HepG2 (cell line): ENCODE data around the gene PIWIL4. TPM values are rescaled to one million over a fixed set of nuclear protein-coding genes. Genes with fewer than 3 reads are reported as not detected.
A peak's percentile ranks its signal among the peaks of the same experiment; 100 is the strongest.

ENCODE experiments used
- ATAC-seq: fragments of 200-7000 bp; cut with Tn5 transposase; 3 replicates; pipeline ENCODE4 v1.9.1; 2020; ENCODE audit warnings: mild to moderate bottlenecking, moderate library complexity
- BruUV-seq: library from RNA; stranded (reverse); fragments of 400-500 nt; replicated peaks from 2 replicates; lab custom pipeline; 2021; lab: Mats Ljungman, UMichigan
- CTCF ChIA-PET: fragments of 300-600 bp; formaldehyde crosslinking; extraction: SDS; loops from one replicate; lab custom pipeline; 2021; ENCODE audit warnings: low total read pairs, inconsistent platforms, low intra/inter-chr PET ratio; lab: Yijun Ruan, JAX
- POLR2A ChIA-PET: fragments of 350-600 bp; sonication (Branson Sonifier 250); formaldehyde crosslinking; loops from one replicate; lab custom pipeline; 2020; ENCODE audit warnings: antibody characterized with exemption, inconsistent platforms; lab: Yijun Ruan, JAX
- DNase-seq: peaks from one replicate; pipeline ENCODE4 v3.0.0-alpha.2; 2015; ENCODE audit warnings: low spot score
- FAIRE-seq: peaks from 3 replicates; lab custom pipeline; 2011; peaks lifted over from hg19 to GRCh38; lab: Jason Lieb, UNC
- H2AFZ ChIP-seq: one replicate; pipeline ENCODE4 v1.6.1; 2011; ENCODE audit warnings: low read length, inconsistent platforms
- H3K27ac ChIP-seq: fragments of 300-600 bp; 3 replicates; pipeline ENCODE4 v1.8.0; 2011; ENCODE audit warnings: mixed run types, mild to moderate bottlenecking, mixed read lengths, low read length, inconsistent platforms; ENCODE audit not compliant: insufficient read depth; ENCODE audit errors: extremely low read length
- H3K27me3 ChIP-seq, 2 experiments: fragments of 200-600 bp in 1 of 2; 2 replicates in 1 of 2; 3 replicates in 1 of 2; pipeline versions ENCODE4 v1.6.0 to v1.8.0; 2011; ENCODE audit warnings: low read length in 2 of 2, mild to moderate bottlenecking in 2 of 2, moderate library complexity in 2 of 2, inconsistent platforms in 1 of 2; ENCODE audit not compliant: insufficient read depth in 2 of 2, control insufficient read depth in 1 of 2
- H3K36me3 ChIP-seq, 2 experiments: fragments of 200-600 bp in 1 of 2; replicated peaks in 1 of 2; 2 replicates in 1 of 2; 3 replicates in 1 of 2; pipeline versions ENCODE4 v1.5.1 to v1.8.0; 2011; ENCODE audit warnings: low read length in 2 of 2, inconsistent platforms in 1 of 2; ENCODE audit not compliant: insufficient read depth in 2 of 2, control insufficient read depth in 1 of 2
- H3K4me1 ChIP-seq: 2 replicates; pipeline ENCODE4 v1.5.1; 2012; ENCODE audit warnings: low read length, inconsistent platforms; ENCODE audit not compliant: insufficient read depth
- H3K4me2 ChIP-seq: 2 replicates; pipeline ENCODE4 v1.6.0; 2011; ENCODE audit warnings: low read depth, low read length, inconsistent platforms
- H3K4me3 ChIP-seq, 3 experiments: fragments of 200-600 bp in 1 of 3; sonication (generic), shearing (Covaris generic) in 1 of 3; replicated peaks in 1 of 3; 2 replicates each; pipeline ENCODE4 v1.5.1; 2011 to 2016; ENCODE audit warnings: low read length in 3 of 3, inconsistent platforms in 2 of 3, low read depth in 2 of 3, mild to moderate bottlenecking in 2 of 3, control low read depth in 1 of 3, mixed read lengths in 1 of 3; ENCODE audit not compliant: insufficient read depth in 1 of 3
- H3K79me2 ChIP-seq: one replicate; pipeline ENCODE4 v1.6.1; 2011; ENCODE audit warnings: low read length, inconsistent platforms; ENCODE audit not compliant: insufficient read depth
- H3K9ac ChIP-seq: 2 replicates; pipeline ENCODE4 v1.6.0; 2011; ENCODE audit warnings: mild to moderate bottlenecking, low read depth, low read length, inconsistent platforms; ENCODE audit not compliant: insufficient read depth
- H3K9me3 ChIP-seq: 2 replicates; pipeline ENCODE4 v1.5.1; 2012; ENCODE audit warnings: mild to moderate bottlenecking, low read length
- H4K20me1 ChIP-seq: 2 replicates; pipeline ENCODE4 v1.6.0; 2011; ENCODE audit warnings: inconsistent platforms, mild to moderate bottlenecking, low read length, moderate library complexity; ENCODE audit not compliant: insufficient read depth
- CEBPB ChIP-seq: IDR thresholded peaks from 2 replicates; pipeline ENCODE4 v1.6.1; 2011; ENCODE audit warnings: low read depth, low read length, improper control_type of control experiment, borderline replicate concordance
- RFXAP ChIP-seq: sonication (generic); formaldehyde crosslinking; IDR thresholded peaks from 2 replicates; pipeline ENCODE4 v1.4.0; 2020; ENCODE audit warnings: missing genetic modification reagents, borderline replicate concordance
- ZNF33B ChIP-seq: sonication (generic); formaldehyde crosslinking; IDR thresholded peaks from 2 replicates; pipeline ENCODE4 v1.5.1; 2020; ENCODE audit warnings: mild to moderate bottlenecking, missing genetic modification reagents
- ZNF460 ChIP-seq: sonication (generic); formaldehyde crosslinking; IDR thresholded peaks from 2 replicates; pipeline ENCODE4 v1.5.1; 2020; ENCODE audit warnings: missing genetic modification reagents, mild to moderate bottlenecking, borderline replicate concordance
- ZNF550 ChIP-seq: sonication (generic); formaldehyde crosslinking; IDR thresholded peaks from 2 replicates; pipeline ENCODE4 v1.4.0; 2020; ENCODE audit warnings: mild to moderate bottlenecking, missing genetic modification reagents, borderline replicate concordance
- WGBS: methylation state at CpG from one replicate; pipeline ENCODE4 v1.1.6; 2017; ENCODE audit warnings: low lambda C conversion rate; 5-methylcytosine and 5-hydroxymethylcytosine counted together
- in situ Hi-C: cut with HindIII; loops from 2 replicates; pipeline ENCODE4 v1.10.0; 2017; ENCODE audit warnings: low pct_unique_long_range_greater_than_20kb; ENCODE audit not compliant: extremely low pct_ligation_motif_present
- intact Hi-C: fragments of 100-400 bp; cut with micrococcal nuclease; formaldehyde crosslinking; loops from one replicate; pipeline ENCODE4 v1.10.0; 2022; ENCODE audit not compliant: unreplicated experiment
- polyA plus RNA-seq, 8 experiments: library from polyadenylated mRNA; depleted of rRNA in 3 of 8; stranded (reverse) in 7 of 8; unstranded in 1 of 8; fragments of >200 nt; fragmentation: Illumina TruSeq in 4 of 8; extraction: Trizol in 4 of 8; gene quantifications; 2 replicates each; pipeline versions ENCODE4 v1.2.1 to v1.2.3, GENCODE V29; 2011 to 2016; ENCODE audit warnings: low read depth in 4 of 8, missing spikeins in 1 of 8, mixed read lengths in 1 of 8; ENCODE audit not compliant: insufficient read depth in 1 of 8
- total RNA-seq, 5 experiments: library from RNA; depleted of rRNA; stranded (reverse); fragments of >200 nt; fragmentation: Illumina TruSeq; extraction: Trizol; gene quantifications; 2 replicates each; pipeline ENCODE4 v1.2.3, GENCODE V29; 2016; ENCODE audit warnings: low read depth in 1 of 5

Gene PIWIL4
- total and polyA plus RNA-seq, 2 of the 13 experiments (the other 11 are each of a cell fraction or from before 2014, with no cell fraction given) = 0.08 TPM; not detected in 1

GRCh38 chr11:94649964-94650623 lies 82.9 kb downstream of the PIWIL4 start:
- H3K27me3 ChIP-seq = no peaks in the 10 kb centered on the region
- no peak overlapping the region for H2AFZ ChIP-seq
- DNase-seq (no peak), FAIRE-seq (no peak)
- intact Hi-C loops = no loop called here
- no peak overlapping the region for H3K9ac ChIP-seq
- no peaks in the 10 kb centered on the region for H3K79me2 ChIP-seq
- no TSS peak for BruUV-seq
- in situ Hi-C loops = loop anchor here (25.0 kb wide), 1 partner anchor 1112 kb away; no protein-coding TSS in a partner anchor
- no peak overlapping the region for H3K27ac ChIP-seq
- no peaks in the 10 kb centered on the region for H4K20me1 ChIP-seq
- no peaks in the 10 kb centered on the region for H3K9me3 ChIP-seq
- H3K4me2 ChIP-seq = no peak overlapping the region
- WGBS = 29% methylated on average over 4 of the region's 4 CpGs
- TF ChIP-seq ZNF33B (CRISPR knock-in tag) (no peak), RFXAP (no peak)
- TF ChIP-seq, all 625 proteins: peak for 0
- Histone ChIP-seq H3K36me3 (no peaks in the 10 kb centered on the region), H3K4me1 (no peaks in the 10 kb centered on the region), H3K4me3 (no peak overlapping the region)
- ATAC-seq = no peak
- POLR2A ChIA-PET = no interaction called here
- CTCF ChIA-PET = no interaction called here

- Histone ChIP-seq H3K9ac (no peak overlapping the region), H3K36me3 (no peaks in the 10 kb centered on the region), H3K4me3 (no peak overlapping the region), H3K4me2 (no peak overlapping the region), H4K20me1 (no peaks in the 10 kb centered on the region), H3K9me3 (no peaks in the 10 kb centered on the region), H3K27ac (no peak overlapping the region), H3K79me2 (no peaks in the 10 kb centered on the region), H3K27me3 (no peaks in the 10 kb centered on the region), H3K4me1 (no peaks in the 10 kb centered on the region), H2AFZ (no peak overlapping the region)
- BruUV-seq = no TSS peak
- in situ Hi-C loops (no loop called here), intact Hi-C loops (no loop called here)
- DNase-seq (no peak), ATAC-seq (no peak), FAIRE-seq (no peak)
- TF ChIP-seq ZNF460 (CRISPR knock-in tag) (no peak), CEBPB (peak; percentile 32; the same call in 1 of the 2 replicates), ZNF550 (CRISPR knock-in tag) (no peak)
- WGBS = 70% methylated on average over 7 of the region's 7 CpGs
- ChIA-PET CTCF (no interaction called here), POLR2A (no interaction called here)
Measured at GRCh38 chr11:94650756-94651155, 83.6 kb downstream of the PIWIL4 start.
